Neural cell (in vitro differentiated cells): ENCODE results near the gene LIME1. TPM values are rescaled to one million over a fixed set of nuclear protein-coding genes. Genes with fewer than 3 reads are reported as not detected.

Source experiments
- H2AFZ ChIP-seq: fragments of 200-600, 300-800 bp; sonication (generic), shearing (Covaris generic); 2 replicates; pipeline ENCODE4 v1.6.0; 2014; ENCODE audit warnings: low read depth, mild to moderate bottlenecking, antibody characterized with exemption, low read length, moderate library complexity
- H3F3A ChIP-seq: fragments of 200-600 bp; shearing (Covaris generic); 2 replicates; pipeline ENCODE4 v1.6.1; 2016; ENCODE audit warnings: mild to moderate bottlenecking, moderate library complexity, mixed read lengths, antibody characterized with exemption, low read length; ENCODE audit not compliant: insufficient read depth, poor library complexity, severe bottlenecking
- H3K27ac ChIP-seq: fragments of 200-600, 300-800 bp; sonication (generic), shearing (Covaris generic); 2 replicates; pipeline ENCODE4 v1.5.1; 2014; ENCODE audit warnings: mild to moderate bottlenecking, low read length, moderate library complexity
- H3K27me3 ChIP-seq: fragments of 300-800, 200-600 bp; sonication (generic), shearing (Covaris generic); 2 replicates; pipeline ENCODE4 v1.6.0; 2014; ENCODE audit warnings: mild to moderate bottlenecking, low read depth, low read length, moderate library complexity; ENCODE audit not compliant: insufficient read depth
- H3K36me3 ChIP-seq: fragments of 300-800, 200-600 bp; sonication (generic), shearing (Covaris generic); 2 replicates; pipeline ENCODE4 v1.5.1; 2014; ENCODE audit warnings: mild to moderate bottlenecking, antibody characterized with exemption, low read length, moderate library complexity; ENCODE audit not compliant: insufficient read depth
- H3K4me2 ChIP-seq: fragments of 300-800, 200-600 bp; sonication (generic), shearing (Covaris generic); 2 replicates; pipeline ENCODE4 v1.6.0; 2014; ENCODE audit warnings: mild to moderate bottlenecking, low read length
- H3K4me3 ChIP-seq: fragments of 300-800, 200-600 bp; sonication (generic), shearing (Covaris generic); 2 replicates; pipeline ENCODE4 v1.5.1; 2014; ENCODE audit warnings: mild to moderate bottlenecking, low read length, moderate library complexity
- H3K79me2 ChIP-seq: fragments of 200-600 bp; shearing (Covaris generic); replicated peaks from 2 replicates; pipeline ENCODE4 v1.6.0; 2014; ENCODE audit warnings: mild to moderate bottlenecking, low read length, moderate library complexity; ENCODE audit not compliant: insufficient read depth
- H3K9ac ChIP-seq: fragments of 300-800, 200-600 bp; sonication (generic), shearing (Covaris generic); 2 replicates; pipeline ENCODE4 v1.6.1; 2016; ENCODE audit warnings: mild to moderate bottlenecking, low read length, mixed read lengths
- H3K9me2 ChIP-seq: fragments of 200-600 bp; shearing (Covaris generic); 2 replicates; pipeline ENCODE4 v1.6.1; 2016; ENCODE audit warnings: mild to moderate bottlenecking, low read length, mixed read lengths; ENCODE audit not compliant: insufficient read depth
- H3K9me3 ChIP-seq: fragments of 200-600, 300-800 bp; sonication (generic), shearing (Covaris generic); 2 replicates; pipeline ENCODE4 v1.6.1; 2016; ENCODE audit warnings: mild to moderate bottlenecking, mixed run types, low read length, moderate library complexity, mixed read lengths
- H4K20me1 ChIP-seq: fragments of 200-600 bp; shearing (Covaris generic); 2 replicates; pipeline ENCODE4 v1.6.1; 2016; ENCODE audit warnings: mild to moderate bottlenecking, mixed run types; ENCODE audit not compliant: insufficient read depth
- EP300 ChIP-seq: fragments of 450-650 bp; conservative IDR thresholded peaks from 2 replicates; pipeline ENCODE4 v1.6.1; 2014; ENCODE audit warnings: antibody characterized with exemption, mild to moderate bottlenecking, moderate library complexity; ENCODE audit not compliant: poor library complexity, severe bottlenecking
- EZH2 ChIP-seq: fragments of 200-600, 300-800 bp; shearing (Covaris generic), sonication (generic); IDR thresholded peaks from 2 replicates; pipeline ENCODE4 v1.6.1; 2014; ENCODE audit warnings: antibody characterized with exemption, low read length, borderline replicate concordance, mild to moderate bottlenecking; ENCODE audit not compliant: insufficient read depth, poor library complexity, severe bottlenecking
- MXI1 ChIP-seq: fragments of 450-650 bp; conservative IDR thresholded peaks from 2 replicates; pipeline ENCODE4 v1.6.1; 2014; ENCODE audit warnings: antibody characterized with exemption, mild to moderate bottlenecking; ENCODE audit not compliant: poor library complexity, severe bottlenecking
- POLR2AphosphoS5 ChIP-seq: IDR thresholded peaks from 2 replicates; pipeline ENCODE4 v1.6.1; 2012
- RAD21 ChIP-seq: fragments of 450-650 bp; conservative IDR thresholded peaks from 2 replicates; pipeline ENCODE4 v1.6.1; 2014; ENCODE audit warnings: antibody characterized with exemption, mild to moderate bottlenecking, moderate library complexity
- SMC3 ChIP-seq: fragments of 450-650 bp; conservative IDR thresholded peaks from 2 replicates; pipeline ENCODE4 v1.6.1; 2014; ENCODE audit warnings: antibody characterized with exemption, mild to moderate bottlenecking, moderate library complexity; ENCODE audit not compliant: poor library complexity
- TAF1 ChIP-seq: IDR thresholded peaks from 2 replicates; pipeline ENCODE4 v1.6.1; 2012; ENCODE audit warnings: low read depth
- polyA plus RNA-seq: library from polyadenylated mRNA; depleted of rRNA; stranded (reverse); fragments of >200 nt; gene quantifications from 2 replicates; pipeline ENCODE4 v1.2.3, GENCODE V29; 2014
- TF ChIP-seq, protein P1 (sequence below): IDR thresholded peaks from 2 replicates; pipeline ENCODE4 v1.6.1; 2012; ENCODE audit warnings: borderline replicate concordance
- TF ChIP-seq, protein P2 (sequence below): fragments of 450-650 bp; IDR thresholded peaks from 2 replicates; pipeline ENCODE4 v1.5.1; 2014; ENCODE audit warnings: antibody characterized with exemption, mild to moderate bottlenecking, moderate library complexity; ENCODE audit not compliant: poor library complexity, severe bottlenecking

The LIME1 gene
- polyA plus RNA-seq, 1 donor from 2014 or later: 65.2 TPM

DNA sequence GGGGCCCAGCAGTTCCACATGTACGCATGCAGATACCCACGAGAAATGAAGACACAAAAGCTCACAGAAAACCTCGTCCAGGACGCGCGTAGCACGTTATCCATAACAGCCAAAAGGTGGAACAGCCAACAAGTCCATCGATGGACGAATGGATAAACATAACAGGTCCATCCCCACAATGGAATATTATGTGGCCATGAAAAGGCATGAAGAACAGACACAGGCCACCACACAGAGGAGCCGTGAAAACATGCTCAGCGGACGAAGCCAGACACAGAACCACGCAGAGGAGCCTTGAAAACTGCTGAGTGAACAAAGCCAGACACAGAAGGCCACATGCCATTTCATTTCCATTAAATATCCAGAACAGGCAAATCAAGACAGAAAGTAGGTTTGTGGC, 41.1 kb downstream of the LIME1 start:
- no peak for TF ChIP-seq POLR2AphosphoS5
- no peaks in the 10 kb centered on the region for H4K20me1 ChIP-seq
- H3K4me3 ChIP-seq: no peak overlapping the region

DNA sequence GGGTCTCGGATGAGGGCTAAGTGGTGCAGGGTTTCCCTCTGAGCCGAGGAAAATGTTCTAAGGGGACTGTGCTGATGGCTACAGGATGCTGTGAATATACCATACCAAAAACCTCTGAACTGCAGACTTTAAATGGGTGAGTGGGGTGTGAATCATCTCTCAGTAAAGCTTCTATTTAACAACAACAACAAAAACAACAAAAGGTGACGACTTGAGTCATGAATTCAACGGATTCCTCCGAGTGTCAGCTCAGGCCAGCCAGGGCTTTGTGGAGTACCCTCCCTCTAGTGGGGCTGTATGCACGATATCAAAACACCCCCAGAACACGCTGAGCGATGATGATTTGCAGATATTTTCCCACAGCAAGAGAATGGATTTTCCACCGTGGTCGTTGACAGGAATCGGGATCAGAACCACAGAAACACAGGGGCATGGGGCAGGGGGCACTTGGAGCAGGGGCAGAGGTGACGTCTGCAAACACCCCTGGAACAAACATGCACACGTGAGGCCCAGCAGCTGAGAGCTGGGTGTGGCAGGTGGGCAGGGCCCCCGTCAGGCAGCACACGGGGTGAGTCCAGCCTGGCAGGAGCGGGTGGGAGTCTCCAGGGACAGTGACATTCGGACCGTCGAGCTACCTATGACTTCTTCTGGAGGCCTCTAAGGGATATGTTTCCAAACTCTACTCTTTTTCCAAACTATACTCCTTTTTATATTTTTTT, 41.7 kb downstream of the LIME1 start:
- TF ChIP-seq MXI1 (no peak), RAD21 (no peak), TAF1 (no peak), EZH2 (no peak), POLR2AphosphoS5 (no peak), SMC3 (no peak), EP300 (no peak)
- TF ChIP-seq, protein P1, sequence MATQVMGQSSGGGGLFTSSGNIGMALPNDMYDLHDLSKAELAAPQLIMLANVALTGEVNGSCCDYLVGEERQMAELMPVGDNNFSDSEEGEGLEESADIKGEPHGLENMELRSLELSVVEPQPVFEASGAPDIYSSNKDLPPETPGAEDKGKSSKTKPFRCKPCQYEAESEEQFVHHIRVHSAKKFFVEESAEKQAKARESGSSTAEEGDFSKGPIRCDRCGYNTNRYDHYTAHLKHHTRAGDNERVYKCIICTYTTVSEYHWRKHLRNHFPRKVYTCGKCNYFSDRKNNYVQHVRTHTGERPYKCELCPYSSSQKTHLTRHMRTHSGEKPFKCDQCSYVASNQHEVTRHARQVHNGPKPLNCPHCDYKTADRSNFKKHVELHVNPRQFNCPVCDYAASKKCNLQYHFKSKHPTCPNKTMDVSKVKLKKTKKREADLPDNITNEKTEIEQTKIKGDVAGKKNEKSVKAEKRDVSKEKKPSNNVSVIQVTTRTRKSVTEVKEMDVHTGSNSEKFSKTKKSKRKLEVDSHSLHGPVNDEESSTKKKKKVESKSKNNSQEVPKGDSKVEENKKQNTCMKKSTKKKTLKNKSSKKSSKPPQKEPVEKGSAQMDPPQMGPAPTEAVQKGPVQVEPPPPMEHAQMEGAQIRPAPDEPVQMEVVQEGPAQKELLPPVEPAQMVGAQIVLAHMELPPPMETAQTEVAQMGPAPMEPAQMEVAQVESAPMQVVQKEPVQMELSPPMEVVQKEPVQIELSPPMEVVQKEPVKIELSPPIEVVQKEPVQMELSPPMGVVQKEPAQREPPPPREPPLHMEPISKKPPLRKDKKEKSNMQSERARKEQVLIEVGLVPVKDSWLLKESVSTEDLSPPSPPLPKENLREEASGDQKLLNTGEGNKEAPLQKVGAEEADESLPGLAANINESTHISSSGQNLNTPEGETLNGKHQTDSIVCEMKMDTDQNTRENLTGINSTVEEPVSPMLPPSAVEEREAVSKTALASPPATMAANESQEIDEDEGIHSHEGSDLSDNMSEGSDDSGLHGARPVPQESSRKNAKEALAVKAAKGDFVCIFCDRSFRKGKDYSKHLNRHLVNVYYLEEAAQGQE: no peak
- TF ChIP-seq, protein P2, sequence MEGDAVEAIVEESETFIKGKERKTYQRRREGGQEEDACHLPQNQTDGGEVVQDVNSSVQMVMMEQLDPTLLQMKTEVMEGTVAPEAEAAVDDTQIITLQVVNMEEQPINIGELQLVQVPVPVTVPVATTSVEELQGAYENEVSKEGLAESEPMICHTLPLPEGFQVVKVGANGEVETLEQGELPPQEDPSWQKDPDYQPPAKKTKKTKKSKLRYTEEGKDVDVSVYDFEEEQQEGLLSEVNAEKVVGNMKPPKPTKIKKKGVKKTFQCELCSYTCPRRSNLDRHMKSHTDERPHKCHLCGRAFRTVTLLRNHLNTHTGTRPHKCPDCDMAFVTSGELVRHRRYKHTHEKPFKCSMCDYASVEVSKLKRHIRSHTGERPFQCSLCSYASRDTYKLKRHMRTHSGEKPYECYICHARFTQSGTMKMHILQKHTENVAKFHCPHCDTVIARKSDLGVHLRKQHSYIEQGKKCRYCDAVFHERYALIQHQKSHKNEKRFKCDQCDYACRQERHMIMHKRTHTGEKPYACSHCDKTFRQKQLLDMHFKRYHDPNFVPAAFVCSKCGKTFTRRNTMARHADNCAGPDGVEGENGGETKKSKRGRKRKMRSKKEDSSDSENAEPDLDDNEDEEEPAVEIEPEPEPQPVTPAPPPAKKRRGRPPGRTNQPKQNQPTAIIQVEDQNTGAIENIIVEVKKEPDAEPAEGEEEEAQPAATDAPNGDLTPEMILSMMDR: no peak
- no peaks in the 10 kb centered on the region for H3K27me3 ChIP-seq
- no peak overlapping the region for H3K4me3 ChIP-seq
- no peaks in the 10 kb centered on the region for H4K20me1 ChIP-seq
- no peaks in the 10 kb centered on the region for H3F3A ChIP-seq
- no peaks in the 10 kb centered on the region for H3K36me3 ChIP-seq
- H3K9me2 ChIP-seq: no peaks in the 10 kb centered on the region
- H3K4me2 ChIP-seq: no peak overlapping the region
- peaks cover 20% of the 10 kb centered on the region for H3K79me2 ChIP-seq
- no peak overlapping the region for H3K9ac ChIP-seq
- no peak overlapping the region for H2AFZ ChIP-seq
- no peak overlapping the region for H3K27ac ChIP-seq
- H3K9me3 ChIP-seq: no peaks in the 10 kb centered on the region

More for the DNA sequence above, 41.1 kb downstream of the LIME1 start:
- Histone ChIP-seq H3K27me3 (no peaks in the 10 kb centered on the region), H3K36me3 (no peaks in the 10 kb centered on the region), H3K27ac (no peak overlapping the region), H2AFZ (no peak overlapping the region), H3K9ac (no peak overlapping the region), H3F3A (no peaks in the 10 kb centered on the region), H3K9me2 (no peaks in the 10 kb centered on the region), H3K9me3 (no peaks in the 10 kb centered on the region), H3K79me2 (peaks cover 20% of the 10 kb centered on the region), H3K4me2 (no peak overlapping the region)
